HG02571 (cell line): ENCODE results near the gene PMPCB.
A peak's percentile ranks its signal among the peaks of the same experiment; 100 is the strongest.

Source experiments
- ATAC-seq: cut with Tn5 transposase; IDR thresholded peaks from one replicate; pipeline ENCODE4 v1.9.1; 2021; ENCODE audit warnings: mild to moderate bottlenecking, moderate library complexity; ENCODE audit not compliant: unreplicated experiment

The PMPCB gene

DNA sequence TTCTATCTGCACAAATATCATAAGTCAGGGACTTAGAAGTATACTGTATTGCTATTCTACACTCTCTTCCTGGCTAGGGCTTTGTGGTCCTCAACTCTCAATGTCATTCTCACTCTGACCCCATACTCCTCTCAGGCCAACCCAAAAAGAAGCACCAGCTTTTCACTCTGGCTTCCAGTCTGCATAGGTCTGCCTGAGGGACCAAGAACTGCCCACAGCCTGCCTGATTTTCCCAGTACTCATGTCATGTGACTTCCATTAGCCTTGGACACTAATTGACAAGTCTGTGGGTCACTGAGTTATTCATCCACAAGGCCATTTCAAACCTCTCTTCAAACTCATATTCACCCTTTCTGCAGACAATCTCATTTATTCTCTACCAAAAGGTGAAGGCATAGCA is 19.8 kb downstream of the PMPCB start:
- ATAC-seq: no peak

GRCh38 chr7:103325744-103326143 is 28.5 kb downstream of the PMPCB start:
- ATAC-seq: no peak

- ATAC-seq: no peak
Measured at GRCh38 chr7:103336761-103337160, 39.5 kb downstream of the PMPCB start.

- ATAC-seq: no peak
Measured at GRCh38 chr7:103338864-103339263, 41.6 kb downstream of the PMPCB start.

GRCh38 chr7:103341466-103341865 is 44.2 kb downstream of the PMPCB start:
- ATAC-seq: no peak

GRCh38 chr7:103343332-103343731 is 46.1 kb downstream of the PMPCB start:
- no peak for ATAC-seq

DNA sequence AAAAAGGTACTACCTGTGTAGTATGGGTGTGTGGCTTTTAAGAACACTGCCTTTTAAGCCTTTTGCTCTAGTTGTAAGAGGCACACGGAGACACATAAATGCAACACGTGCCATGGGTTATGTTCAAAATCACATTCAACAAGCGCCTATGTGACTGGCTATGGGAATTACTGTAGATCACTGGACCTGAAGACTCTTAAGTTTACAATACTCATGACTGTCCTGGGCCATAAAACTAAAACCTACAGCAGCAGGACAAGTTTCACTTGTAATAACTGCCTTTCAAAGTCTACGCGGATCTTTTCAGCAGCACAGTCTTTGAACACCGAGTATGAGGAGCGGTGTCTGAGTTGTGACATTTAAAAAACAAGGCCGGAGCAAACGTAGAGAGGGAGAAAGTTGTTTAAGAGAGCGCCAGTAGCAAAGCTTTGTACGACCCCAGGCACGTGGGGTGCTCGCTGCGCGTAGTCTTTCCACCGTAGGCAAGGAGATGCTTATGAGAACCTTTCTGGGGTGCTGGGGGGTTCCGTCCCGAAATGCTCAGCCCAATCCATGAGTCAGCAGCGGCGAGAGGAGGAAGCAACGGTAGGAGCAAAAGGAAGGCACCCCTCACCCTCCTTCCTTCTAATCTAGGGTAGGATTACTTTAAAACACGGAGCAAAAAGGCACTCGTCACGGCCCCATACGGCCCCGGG is 46.7 kb downstream of the PMPCB start:
- ATAC-seq: peak; percentile 14

DNA sequence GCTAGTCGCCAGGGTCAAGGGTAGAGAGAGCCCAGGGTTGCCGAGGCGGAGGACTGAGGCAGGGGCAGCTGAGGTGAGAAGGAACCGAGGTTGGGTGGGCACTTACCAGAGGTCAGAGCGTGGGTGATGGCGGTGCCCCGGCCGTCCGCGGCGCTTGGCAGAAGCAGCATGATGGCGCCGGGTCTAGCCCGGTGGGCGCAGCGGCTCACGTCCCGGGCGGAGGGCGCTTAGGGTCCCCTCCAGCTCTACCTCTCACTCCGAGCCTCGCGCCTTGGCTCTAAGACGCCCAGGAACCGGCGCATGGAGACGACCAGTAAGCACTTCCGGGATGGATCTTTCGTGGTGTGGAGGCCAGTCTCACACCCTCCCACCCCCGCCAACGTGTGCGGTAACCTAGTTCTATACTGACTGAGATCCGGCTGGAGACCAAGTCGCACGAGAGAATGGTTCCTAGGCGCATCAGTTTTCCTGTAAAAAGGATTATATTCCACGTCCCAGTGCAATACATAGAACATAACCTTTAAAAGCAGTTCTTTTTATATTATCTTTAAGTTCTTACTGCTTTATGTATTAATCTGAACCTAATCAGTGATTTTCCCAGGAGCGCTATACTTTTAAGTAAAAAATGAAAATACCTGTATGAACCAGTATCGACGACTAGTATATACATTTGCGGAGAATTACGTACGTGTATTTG is 47.4 kb downstream of the PMPCB start, which contains the start of gene DNAJC2:
Gene DNAJC2, minus strand, starts transcription at position 315 of the 697 bp plus-strand sequence. Its CDS starts 145 bp downstream, at position 170.
- peak; percentile 69 for ATAC-seq

DNA sequence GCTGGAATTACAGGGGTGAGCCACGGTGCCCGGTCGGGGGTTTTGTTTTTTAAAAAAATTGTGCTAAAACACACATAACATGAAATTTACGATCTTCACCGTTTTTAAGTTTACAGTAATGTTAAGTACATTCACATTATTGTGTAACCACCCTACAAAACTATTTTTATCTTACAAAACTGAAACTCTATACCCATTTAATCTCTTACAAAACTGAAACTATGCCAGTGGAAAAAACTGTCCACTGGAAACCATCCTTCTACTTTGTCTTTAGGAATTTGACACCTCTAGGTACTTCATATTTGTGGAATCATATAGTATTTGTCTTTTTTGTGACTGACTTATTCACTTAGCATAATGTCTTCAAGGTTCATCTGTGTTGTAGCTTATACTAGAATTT is 49.2 kb downstream of the PMPCB start:
- no peak for ATAC-seq

- ATAC-seq: peak; percentile 71
Measured at GRCh38 chr7:103347507-103348267, 50.5 kb downstream of the PMPCB start, which contains the start of gene PSMC2. Gene PSMC2 (plus strand): TSS chr7:103347643. CDS start chr7:103347712, 69 bp downstream.

- ATAC-seq: no peak
Measured at GRCh38 chr7:103348452-103348851, 51.2 kb downstream of the PMPCB start.

- ATAC-seq: no peak
Measured at GRCh38 chr7:103348959-103349358, 51.7 kb downstream of the PMPCB start.

- no peak for ATAC-seq
Measured at GRCh38 chr7:103349805-103350204, 52.6 kb downstream of the PMPCB start.
